B cell (primary cell): ENCODE results near the gene DKC1. TPM values are rescaled to one million over a fixed set of nuclear protein-coding genes. Genes with fewer than 3 reads are reported as not detected.

ENCODE experiments used
- ATAC-seq: fragments of 200-7000 bp; cut with Tn5 transposase; one replicate; pipeline ENCODE4 v1.10.0; 2021; ENCODE audit warnings: low read depth, mild to moderate bottlenecking, moderate number of reproducible peaks, moderate library complexity
- CTCF ChIA-PET: fragments of 350-600 bp; sonication (Branson Sonifier 250); formaldehyde crosslinking; loops from one replicate; lab custom pipeline; 2021; ENCODE audit warnings: antibody characterized with exemption, inconsistent platforms; lab: Charles Lee
- POLR2A ChIA-PET: fragments of 350-600 bp; sonication (Branson Sonifier 250); formaldehyde crosslinking; loops from one replicate; lab custom pipeline; 2021; ENCODE audit warnings: antibody characterized with exemption; lab: Charles Lee
- DNase-seq: peaks from one replicate; pipeline ENCODE4 v3.0.0; 2013
- H2AFZ ChIP-seq: 2 replicates; pipeline ENCODE4 v1.6.1; 2012; ENCODE audit warnings: mild to moderate bottlenecking, low read depth, low read length; ENCODE audit not compliant: insufficient read depth, poor library complexity, severe bottlenecking
- H3K27ac ChIP-seq, 2 donors: 1 replicate in 1 of 2; 2 replicates in 1 of 2; pipeline ENCODE4 v1.5.1; 2012 to 2013; ENCODE audit warnings: low read length in 2 of 2, mild to moderate bottlenecking in 2 of 2, moderate library complexity in 1 of 2
- H3K27me3 ChIP-seq, 4 experiments: fragments of 200-600 bp in 1 of 4; sonication (generic) in 1 of 4; replicated peaks in 1 of 4; 1 replicate in 2 of 4; 2 replicates in 2 of 4; pipeline versions ENCODE4 v1.6.1 to v1.7.0; 2013 to 2016; ENCODE audit warnings: low read length in 3 of 4, mild to moderate bottlenecking in 2 of 4, mixed read lengths in 1 of 4, moderate library complexity in 1 of 4; ENCODE audit not compliant: insufficient read depth in 4 of 4, control insufficient read depth in 3 of 4; ENCODE audit errors: control extremely low read depth in 1 of 4
- H3K36me3 ChIP-seq, 2 experiments: replicated peaks in 1 of 2; 1 replicate in 1 of 2; 2 replicates in 1 of 2; pipeline versions ENCODE4 v1.6.1 to v1.7.1; 2013; ENCODE audit warnings: low read length in 1 of 2; ENCODE audit not compliant: insufficient read depth in 2 of 2, control insufficient read depth in 1 of 2; ENCODE audit errors: control extremely low read depth in 1 of 2, extremely low read depth in 1 of 2
- H3K4me1 ChIP-seq, 2 donors: fragments of 200-600 bp in 1 of 2; sonication (generic) in 1 of 2; 1 replicate in 1 of 2; 2 replicates in 1 of 2; pipeline versions ENCODE4 v1.5.1 to v1.6.1; 2013 to 2017; ENCODE audit warnings: low read length in 2 of 2; ENCODE audit not compliant: control insufficient read depth in 2 of 2, insufficient read depth in 2 of 2
- H3K4me2 ChIP-seq: replicated peaks from 2 replicates; pipeline ENCODE3; 2012; ENCODE audit warnings: mild to moderate bottlenecking, low read depth, low read length; ENCODE audit not compliant: poor library complexity, severe bottlenecking
- H3K4me3 ChIP-seq, 5 experiments: fragments of 200-600 bp in 1 of 5; sonication (generic) in 1 of 5; 1 replicate in 3 of 5; 2 replicates in 2 of 5; pipeline versions ENCODE4 v1.5.1 to v1.7.0; 2011 to 2016; ENCODE audit warnings: low read length in 4 of 5, mild to moderate bottlenecking in 4 of 5, low read depth in 2 of 5, control low read depth in 1 of 5, moderate library complexity in 1 of 5; ENCODE audit not compliant: insufficient read depth in 1 of 5; ENCODE audit errors: control extremely low read depth in 1 of 5, extremely low read depth in 1 of 5
- H3K79me2 ChIP-seq: fragments of 200-600 bp; sonication (generic); one replicate; pipeline ENCODE4 v1.6.0; 2016; ENCODE audit warnings: low read length; ENCODE audit not compliant: control insufficient read depth, insufficient read depth
- H3K9ac ChIP-seq: fragments of 200-600 bp; sonication (generic); 2 replicates; pipeline ENCODE4 v1.6.1; 2017; ENCODE audit warnings: mild to moderate bottlenecking, low read length, moderate library complexity
- H3K9me3 ChIP-seq, 3 donors: one replicate each; pipeline versions ENCODE4 v1.6.1 to v1.7.1; 2013; ENCODE audit warnings: low read length in 2 of 3; ENCODE audit not compliant: control insufficient read depth in 2 of 3, insufficient read depth in 1 of 3; ENCODE audit errors: control extremely low read depth in 1 of 3
- H4K20me1 ChIP-seq: 2 replicates; pipeline ENCODE4 v1.6.0; 2012; ENCODE audit warnings: mild to moderate bottlenecking, low read length; ENCODE audit not compliant: insufficient read depth, control insufficient read depth, poor library complexity, severe bottlenecking
- H3K27ac Mint-ChIP-seq: one replicate; pipeline ENCODE4 v1.8.0; 2021; ENCODE audit warnings: mixed read lengths
- H3K27me3 Mint-ChIP-seq: one replicate; pipeline ENCODE4 v1.8.0; 2021; ENCODE audit warnings: mixed read lengths
- H3K4me1 Mint-ChIP-seq: one replicate; pipeline ENCODE4 v1.8.0; 2021; ENCODE audit warnings: mixed read lengths
- H3K4me3 Mint-ChIP-seq: one replicate; pipeline ENCODE4 v1.8.0; 2021; ENCODE audit warnings: mixed read lengths
- H3K9me3 Mint-ChIP-seq: one replicate; pipeline ENCODE4 v1.8.0; 2022; ENCODE audit warnings: mixed read lengths; ENCODE audit not compliant: insufficient read depth
- CTCF ChIP-seq: fragments of 200-600 bp; IDR thresholded peaks from one replicate; pipeline ENCODE4 v1.8.0; 2022; ENCODE audit warnings: antibody characterized with exemption, mild to moderate bottlenecking
- EZH2 ChIP-seq: IDR thresholded peaks from 2 replicates; pipeline ENCODE4 v1.6.1; 2012; ENCODE audit warnings: borderline replicate concordance, low read depth, mild to moderate bottlenecking, moderate library complexity, low read length; ENCODE audit not compliant: insufficient read depth, poor library complexity, severe bottlenecking
- WGBS: methylation state at CpG from one replicate; pipeline ENCODE4 v1.1.5; 2013; ENCODE audit warnings: missing lambda C conversion rate; ENCODE audit not compliant: insufficient coverage; 5-methylcytosine and 5-hydroxymethylcytosine counted together
- intact Hi-C: fragments of 100-400 bp; cut with micrococcal nuclease; formaldehyde crosslinking; loops from one replicate; pipeline ENCODE4 v1.10.0; 2022
- polyA plus RNA-seq: library from polyadenylated mRNA; depleted of rRNA; stranded (reverse); fragments of >200 nt; gene quantifications from 2 replicates; pipeline ENCODE4 v1.2.3, GENCODE V29; 2012
- total RNA-seq, 2 donors: library from RNA; stranded (reverse); fragments of 120-200 nt in 1 of 2; gene quantifications; 1 replicate in 1 of 2; 2 replicates in 1 of 2; pipeline versions ENCODE4 v1.2.3 to v1.2.4, GENCODE V29; 2013 to 2022

DKC1 gene
- total and polyA plus RNA-seq, 2 donors (not counting 1 experiment from before 2014, with no cell fraction given), result 18.8 to 73.5 TPM

- H3K9me3 Mint-ChIP-seq, result no peaks in the 10 kb centered on the region
- H3K27ac Mint-ChIP-seq, result peak overlapping the region; percentile 16
- H3K9me3 ChIP-seq, result no peaks in the 10 kb centered on the region
- no peak overlapping the region for H3K4me3 ChIP-seq
- 100% methylated on average over 2 of the region's 3 CpGs for WGBS
- ChIA-PET CTCF (interaction anchor here (1.1 kb wide), 1 partner anchor 13 kb away, joined by 4 read pairs; no protein-coding TSS in a partner anchor), POLR2A (no interaction called here)
- DNase-seq, result no peak
- peaks cover 20% of the 10 kb centered on the region for H3K79me2 ChIP-seq
- H3K9ac ChIP-seq, result no peak overlapping the region
- no peak for ATAC-seq
- no peaks in the 10 kb centered on the region for H3K27me3 Mint-ChIP-seq
- no peaks in the 10 kb centered on the region for H3K36me3 ChIP-seq
- H2AFZ ChIP-seq, result no peak overlapping the region
- H3K4me1 Mint-ChIP-seq, result peaks cover 70% of the 10 kb centered on the region
- H3K27me3 ChIP-seq, result no peaks in the 10 kb centered on the region
- intact Hi-C loops, result no loop called here
- H3K4me2 ChIP-seq, result no peak overlapping the region
- H4K20me1 ChIP-seq, result no peaks in the 10 kb centered on the region
- H3K4me1 ChIP-seq, result peaks cover 8 to 32% of the 10 kb centered on the region in 2 donors
- no peak overlapping the region for H3K4me3 Mint-ChIP-seq
- TF ChIP-seq CTCF, result no peak
- no peak for TF ChIP-seq EZH2
- H3K27ac ChIP-seq, result no peak overlapping the region
These were observed 33.2 kb upstream of the DKC1 start for GRCh38 chrX:154729439-154729838.

DNA sequence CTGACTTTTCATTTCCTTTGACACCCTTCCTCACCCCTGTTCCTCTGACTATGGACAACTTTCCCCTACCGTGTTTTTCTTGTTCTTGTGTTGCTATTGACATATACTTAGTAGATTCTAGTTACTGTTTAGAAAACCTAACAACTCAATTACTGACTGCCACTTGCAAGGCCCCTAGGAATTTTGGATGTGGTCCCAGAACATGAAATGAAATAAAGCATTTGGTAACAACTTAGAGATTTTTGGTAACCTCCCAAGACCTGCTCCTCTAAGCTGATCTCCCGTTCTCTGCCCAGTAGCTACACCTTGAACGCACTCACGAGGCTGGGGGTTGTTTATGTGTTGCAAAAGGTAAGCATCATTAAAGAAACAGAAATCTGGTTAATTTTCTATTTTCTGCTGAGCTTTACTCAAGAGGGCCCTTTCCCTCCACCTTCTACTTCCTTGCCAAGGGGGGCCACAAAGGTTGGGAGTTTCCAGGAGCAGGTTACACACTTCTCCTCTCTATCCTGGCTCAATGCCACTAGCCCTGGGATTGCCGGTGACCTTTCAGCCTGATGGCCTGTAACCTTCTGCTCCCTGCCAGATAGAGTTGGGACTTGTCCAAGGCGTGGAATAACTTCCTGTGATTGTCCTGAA, 32.3 kb upstream of the DKC1 start:
- H3K9ac ChIP-seq, result no peak overlapping the region
- POLR2A ChIA-PET, result no interaction called here

More for the DNA sequence above, 32.3 kb upstream of the DKC1 start:
- Mint-ChIP-seq H3K27ac (no peak overlapping the region), H3K9me3 (no peaks in the 10 kb centered on the region), H3K27me3 (no peaks in the 10 kb centered on the region), H3K4me1 (peaks cover 69% of the 10 kb centered on the region), H3K4me3 (no peak overlapping the region)
- no peak overlapping the region for H3K4me2 ChIP-seq
- no peaks in the 10 kb centered on the region for H3K9me3 ChIP-seq
- H3K4me3 ChIP-seq, result no peak overlapping the region
- ATAC-seq (no peak), DNase-seq (no peak)
- H4K20me1 ChIP-seq, result no peaks in the 10 kb centered on the region
- CTCF ChIA-PET, result interaction anchor here (1.1 kb wide), 1 partner anchor 20 kb away, joined by 3 read pairs; the partner anchor contains the start of gene GAB3
- TF ChIP-seq EZH2 (no peak), CTCF (no peak)
- no peak overlapping the region for H2AFZ ChIP-seq
- intact Hi-C loops, result no loop called here
- no peaks in the 10 kb centered on the region for H3K36me3 ChIP-seq
- no CpG with 5 or more reads among the region's 6 CpGs for WGBS
- H3K4me1 ChIP-seq, result peaks cover 15 to 35% of the 10 kb centered on the region in 2 donors
- H3K27me3 ChIP-seq, result no peaks in the 10 kb centered on the region
- H3K79me2 ChIP-seq, result peaks cover 15% of the 10 kb centered on the region
- H3K27ac ChIP-seq, result no peak overlapping the region
